ENCODE results near the gene CCDC169.

DNA sequence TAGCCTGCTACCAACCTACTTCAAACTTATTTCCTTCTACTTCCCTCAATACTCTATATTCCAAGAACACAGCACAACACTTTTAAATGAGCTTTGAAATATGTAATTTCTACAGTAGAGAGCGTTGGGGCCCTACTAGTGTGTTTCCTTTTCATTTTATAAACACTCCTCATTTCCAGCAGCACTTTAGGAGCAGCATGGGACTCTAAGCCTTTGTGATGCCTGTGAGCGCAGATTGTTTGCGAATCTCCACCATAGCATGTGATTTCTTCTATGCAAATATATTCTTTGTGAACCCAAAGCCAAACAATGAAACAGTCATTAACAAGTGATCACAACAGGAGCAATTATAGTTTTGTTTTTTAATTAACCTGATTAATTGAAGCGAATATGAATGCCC is 86.9 kb downstream of the CCDC169 start:
- TF ChIP-seq, protein P1, sequence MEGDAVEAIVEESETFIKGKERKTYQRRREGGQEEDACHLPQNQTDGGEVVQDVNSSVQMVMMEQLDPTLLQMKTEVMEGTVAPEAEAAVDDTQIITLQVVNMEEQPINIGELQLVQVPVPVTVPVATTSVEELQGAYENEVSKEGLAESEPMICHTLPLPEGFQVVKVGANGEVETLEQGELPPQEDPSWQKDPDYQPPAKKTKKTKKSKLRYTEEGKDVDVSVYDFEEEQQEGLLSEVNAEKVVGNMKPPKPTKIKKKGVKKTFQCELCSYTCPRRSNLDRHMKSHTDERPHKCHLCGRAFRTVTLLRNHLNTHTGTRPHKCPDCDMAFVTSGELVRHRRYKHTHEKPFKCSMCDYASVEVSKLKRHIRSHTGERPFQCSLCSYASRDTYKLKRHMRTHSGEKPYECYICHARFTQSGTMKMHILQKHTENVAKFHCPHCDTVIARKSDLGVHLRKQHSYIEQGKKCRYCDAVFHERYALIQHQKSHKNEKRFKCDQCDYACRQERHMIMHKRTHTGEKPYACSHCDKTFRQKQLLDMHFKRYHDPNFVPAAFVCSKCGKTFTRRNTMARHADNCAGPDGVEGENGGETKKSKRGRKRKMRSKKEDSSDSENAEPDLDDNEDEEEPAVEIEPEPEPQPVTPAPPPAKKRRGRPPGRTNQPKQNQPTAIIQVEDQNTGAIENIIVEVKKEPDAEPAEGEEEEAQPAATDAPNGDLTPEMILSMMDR (IDR thresholded peaks at IDR 0.05): no peak
- TF ChIP-seq POLR2A (IDR thresholded peaks at IDR 0.05) (no peak), EP300 (IDR thresholded peaks at IDR 0.05; ENCODE audit: low read depth) (no peak)
